Measurements from ENCODE around the gene CLSTN1.

DNA sequence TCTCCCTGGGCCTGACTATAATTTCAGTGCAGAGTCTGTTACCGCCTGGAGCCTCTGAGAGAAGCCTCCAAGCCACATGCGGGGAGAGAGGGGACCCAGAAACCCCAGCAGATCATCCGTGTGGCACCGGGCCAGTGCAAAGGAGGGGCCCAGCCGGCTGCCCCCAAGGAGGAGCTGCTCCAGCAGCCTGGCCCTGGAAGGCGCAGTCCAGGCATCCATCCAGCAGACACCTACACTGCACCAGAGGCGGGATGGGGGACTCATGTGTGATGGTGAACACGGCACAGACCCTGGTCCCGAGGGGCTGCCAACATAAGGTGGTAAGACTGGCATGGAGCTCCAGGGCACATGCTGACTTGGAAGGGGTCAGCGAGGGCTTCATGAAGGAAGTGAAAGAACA lies 39.6 kb upstream of the CLSTN1 start:
- TF ChIP-seq, protein P1, sequence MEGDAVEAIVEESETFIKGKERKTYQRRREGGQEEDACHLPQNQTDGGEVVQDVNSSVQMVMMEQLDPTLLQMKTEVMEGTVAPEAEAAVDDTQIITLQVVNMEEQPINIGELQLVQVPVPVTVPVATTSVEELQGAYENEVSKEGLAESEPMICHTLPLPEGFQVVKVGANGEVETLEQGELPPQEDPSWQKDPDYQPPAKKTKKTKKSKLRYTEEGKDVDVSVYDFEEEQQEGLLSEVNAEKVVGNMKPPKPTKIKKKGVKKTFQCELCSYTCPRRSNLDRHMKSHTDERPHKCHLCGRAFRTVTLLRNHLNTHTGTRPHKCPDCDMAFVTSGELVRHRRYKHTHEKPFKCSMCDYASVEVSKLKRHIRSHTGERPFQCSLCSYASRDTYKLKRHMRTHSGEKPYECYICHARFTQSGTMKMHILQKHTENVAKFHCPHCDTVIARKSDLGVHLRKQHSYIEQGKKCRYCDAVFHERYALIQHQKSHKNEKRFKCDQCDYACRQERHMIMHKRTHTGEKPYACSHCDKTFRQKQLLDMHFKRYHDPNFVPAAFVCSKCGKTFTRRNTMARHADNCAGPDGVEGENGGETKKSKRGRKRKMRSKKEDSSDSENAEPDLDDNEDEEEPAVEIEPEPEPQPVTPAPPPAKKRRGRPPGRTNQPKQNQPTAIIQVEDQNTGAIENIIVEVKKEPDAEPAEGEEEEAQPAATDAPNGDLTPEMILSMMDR (IDR thresholded peaks at IDR 0.05), result no peak
- TF ChIP-seq, protein P2, sequence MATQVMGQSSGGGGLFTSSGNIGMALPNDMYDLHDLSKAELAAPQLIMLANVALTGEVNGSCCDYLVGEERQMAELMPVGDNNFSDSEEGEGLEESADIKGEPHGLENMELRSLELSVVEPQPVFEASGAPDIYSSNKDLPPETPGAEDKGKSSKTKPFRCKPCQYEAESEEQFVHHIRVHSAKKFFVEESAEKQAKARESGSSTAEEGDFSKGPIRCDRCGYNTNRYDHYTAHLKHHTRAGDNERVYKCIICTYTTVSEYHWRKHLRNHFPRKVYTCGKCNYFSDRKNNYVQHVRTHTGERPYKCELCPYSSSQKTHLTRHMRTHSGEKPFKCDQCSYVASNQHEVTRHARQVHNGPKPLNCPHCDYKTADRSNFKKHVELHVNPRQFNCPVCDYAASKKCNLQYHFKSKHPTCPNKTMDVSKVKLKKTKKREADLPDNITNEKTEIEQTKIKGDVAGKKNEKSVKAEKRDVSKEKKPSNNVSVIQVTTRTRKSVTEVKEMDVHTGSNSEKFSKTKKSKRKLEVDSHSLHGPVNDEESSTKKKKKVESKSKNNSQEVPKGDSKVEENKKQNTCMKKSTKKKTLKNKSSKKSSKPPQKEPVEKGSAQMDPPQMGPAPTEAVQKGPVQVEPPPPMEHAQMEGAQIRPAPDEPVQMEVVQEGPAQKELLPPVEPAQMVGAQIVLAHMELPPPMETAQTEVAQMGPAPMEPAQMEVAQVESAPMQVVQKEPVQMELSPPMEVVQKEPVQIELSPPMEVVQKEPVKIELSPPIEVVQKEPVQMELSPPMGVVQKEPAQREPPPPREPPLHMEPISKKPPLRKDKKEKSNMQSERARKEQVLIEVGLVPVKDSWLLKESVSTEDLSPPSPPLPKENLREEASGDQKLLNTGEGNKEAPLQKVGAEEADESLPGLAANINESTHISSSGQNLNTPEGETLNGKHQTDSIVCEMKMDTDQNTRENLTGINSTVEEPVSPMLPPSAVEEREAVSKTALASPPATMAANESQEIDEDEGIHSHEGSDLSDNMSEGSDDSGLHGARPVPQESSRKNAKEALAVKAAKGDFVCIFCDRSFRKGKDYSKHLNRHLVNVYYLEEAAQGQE (IDR thresholded peaks at IDR 0.05; ENCODE audit: insufficient read depth in 1 of 2, low read depth in 2 of 2, low read length in 1 of 2), result no peak
- TF ChIP-seq TCF7L2 (IDR thresholded peaks at IDR 0.05; ENCODE audit: low read depth, low read length) (no peak), POLR2AphosphoS5 (IDR thresholded peaks at IDR 0.05; ENCODE audit: low read depth, low read length) (no peak)
